GM15510 (cell line): ENCODE data around the gene ANKRD11.

Experiments
- POLR2A ChIP-seq: IDR thresholded peaks from 3 replicates; pipeline ENCODE4 v1.6.1; 2011; ENCODE audit warnings: borderline replicate concordance; ENCODE audit not compliant: insufficient read length; ENCODE audit errors: extremely low read depth

Gene ANKRD11

GRCh38 chr16:89517128-89517527 lies 26.8 kb upstream of the ANKRD11 start:
- no peak for TF ChIP-seq POLR2A

- no peak for TF ChIP-seq POLR2A
Observed at GRCh38 chr16:89512453-89512852, 22.1 kb upstream of the ANKRD11 start.

- TF ChIP-seq POLR2A, result no peak
Observed at GRCh38 chr16:89511374-89511773, 21.0 kb upstream of the ANKRD11 start.

GRCh38 chr16:89510526-89510925 lies 20.2 kb upstream of the ANKRD11 start:
- TF ChIP-seq POLR2A, result no peak

GRCh38 chr16:89507834-89508590 lies 17.7 kb upstream of the ANKRD11 start, which contains the start of gene SPG7:
SPG7 (plus strand) TSS chr16:89508403; CDS start chr16:89508418, 15 bp downstream.
- TF ChIP-seq POLR2A, result peak; percentile 93

GRCh38 chr16:89507214-89507833 lies 17.0 kb upstream of the ANKRD11 start:
- no peak for TF ChIP-seq POLR2A

GRCh38 chr16:89506791-89507191 lies 16.4 kb upstream of the ANKRD11 start:
- no peak for TF ChIP-seq POLR2A

- TF ChIP-seq POLR2A, result no peak
Observed at GRCh38 chr16:89506113-89506504, 15.7 kb upstream of the ANKRD11 start.

- TF ChIP-seq POLR2A, result peak; percentile 74
Observed at GRCh38 chr16:89505204-89506112, 15.1 kb upstream of the ANKRD11 start.

- TF ChIP-seq POLR2A, result no peak
Observed at GRCh38 chr16:89504091-89504490, 13.7 kb upstream of the ANKRD11 start.

- no peak for TF ChIP-seq POLR2A
Observed at GRCh38 chr16:89502081-89502843, 11.9 kb upstream of the ANKRD11 start.

- TF ChIP-seq POLR2A, result no peak
Observed at GRCh38 chr16:89499767-89500166, 9.4 kb upstream of the ANKRD11 start.

- TF ChIP-seq POLR2A, result no peak
Observed at GRCh38 chr16:89498839-89499238, 8.5 kb upstream of the ANKRD11 start.

GRCh38 chr16:89495121-89495520 lies 4.8 kb upstream of the ANKRD11 start:
- no peak for TF ChIP-seq POLR2A
